Right ventricle myocardium superior (tissue), 1 donor: ENCODE measurements around the gene C14orf119. TPM values are rescaled to one million over a fixed set of nuclear protein-coding genes. Genes with fewer than 3 reads are reported as not detected.
A peak's percentile ranks its signal among the peaks of the same experiment; 100 is the strongest.

Experiments
- ATAC-seq: fragments of 200-7000 bp; cut with Tn5 transposase; one replicate; pipeline ENCODE4 v1.9.1; 2020; ENCODE audit warnings: mild to moderate bottlenecking; ENCODE audit not compliant: poor library complexity
- DNase-seq: peaks from one replicate; pipeline ENCODE4 v3.0.0-alpha.2; 2020
- intact Hi-C: fragments of 100-400 bp; cut with DNase I; formaldehyde crosslinking; loops from one replicate; pipeline ENCODE4 v1.11.2; 2022
- total RNA-seq: library from RNA; stranded (reverse); fragmentation: NEBNext Ultra II Directional; extraction: Animal tissue kit (Norgen Biotek cat#: 25700); gene quantifications from one replicate; pipeline ENCODE4 v1.2.1, GENCODE V29; 2021
- donor health status: DM: no; HTN: yes; CAD: no; lungs with severe emphysema.

Gene C14orf119
- total RNA-seq, 1 donor from 2014 or later, result 20.6 TPM

DNA sequence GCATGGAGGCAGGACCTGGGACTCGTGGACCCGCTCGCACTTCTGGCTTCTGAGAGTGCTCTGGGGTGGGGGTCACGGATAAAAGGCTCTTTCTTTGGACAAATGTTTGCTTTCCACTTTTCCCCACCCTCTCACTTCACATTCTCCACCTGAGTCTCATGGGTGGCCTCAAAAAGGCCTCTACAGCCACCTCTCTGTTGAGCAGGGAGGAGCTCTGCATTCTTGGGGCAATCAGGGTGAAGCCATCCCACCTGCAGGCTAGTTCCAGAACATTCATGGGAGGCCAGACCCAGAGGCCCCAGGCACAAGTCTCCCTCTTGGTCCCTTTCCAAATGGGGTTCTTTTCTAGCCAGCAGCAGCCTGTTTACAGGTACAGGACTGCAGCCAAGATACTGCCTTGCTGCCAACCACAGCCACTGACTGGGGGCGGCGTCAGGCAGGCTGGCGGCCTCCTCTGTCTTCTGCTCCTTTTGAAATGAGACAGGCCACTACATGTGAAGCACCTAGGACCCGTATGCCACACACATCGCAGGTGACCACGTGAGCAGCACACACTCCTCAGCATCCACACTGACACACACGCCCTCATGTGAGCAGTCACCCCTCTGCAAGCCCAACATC, 42.0 kb downstream of the C14orf119 start:
- DNase-seq (no peak), ATAC-seq (peak; percentile 49)
- intact Hi-C loops, result no loop called here

GRCh38 chr14:23137813-23138535, 42.7 kb downstream of the C14orf119 start:
- no peak for ATAC-seq
- no peak for DNase-seq
- intact Hi-C loops, result no loop called here

DNA sequence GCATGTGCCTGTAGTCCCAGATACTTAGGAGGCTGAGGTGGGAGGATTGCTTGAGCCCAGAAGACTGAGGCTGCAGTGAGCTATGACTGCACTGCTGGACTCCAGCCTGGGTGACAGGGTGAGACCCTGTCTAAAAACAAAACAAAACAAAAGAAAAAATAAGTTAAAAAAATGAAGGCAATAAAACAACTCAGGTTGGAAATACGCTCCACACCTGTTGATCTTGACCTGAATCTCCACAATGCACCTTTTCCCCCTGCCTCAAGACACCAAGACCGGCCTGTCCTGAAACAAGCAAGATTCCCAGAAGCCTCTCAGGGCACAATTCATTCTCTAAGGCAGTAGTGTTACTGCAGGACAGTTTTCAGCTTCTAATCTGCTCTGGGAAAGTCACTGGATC, 44.6 kb downstream of the C14orf119 start:
- no peak for ATAC-seq
- no peak for DNase-seq
- intact Hi-C loops, result no loop called here

DNA sequence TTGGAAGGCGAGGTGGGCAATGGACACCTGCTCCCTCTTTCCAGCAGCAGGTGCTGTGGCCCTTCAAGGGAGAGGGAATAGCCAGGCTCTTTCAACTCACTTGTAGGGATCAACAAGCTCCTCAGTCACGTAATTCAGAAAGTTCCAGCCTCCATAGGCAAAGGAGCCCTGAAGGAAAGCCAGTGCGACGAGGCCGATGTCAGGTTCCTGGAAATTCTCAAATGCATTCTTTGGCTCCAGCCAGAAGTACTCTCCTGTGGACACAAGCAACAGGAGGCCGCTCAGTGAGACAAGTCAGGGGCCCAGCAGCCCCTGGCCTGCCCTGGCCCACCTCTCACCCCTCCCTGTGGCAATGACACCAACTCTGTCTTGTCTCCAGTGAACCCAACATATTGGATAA, 45.1 kb downstream of the C14orf119 start:
- intact Hi-C loops, result no loop called here
- ATAC-seq (no peak), DNase-seq (no peak)

DNA sequence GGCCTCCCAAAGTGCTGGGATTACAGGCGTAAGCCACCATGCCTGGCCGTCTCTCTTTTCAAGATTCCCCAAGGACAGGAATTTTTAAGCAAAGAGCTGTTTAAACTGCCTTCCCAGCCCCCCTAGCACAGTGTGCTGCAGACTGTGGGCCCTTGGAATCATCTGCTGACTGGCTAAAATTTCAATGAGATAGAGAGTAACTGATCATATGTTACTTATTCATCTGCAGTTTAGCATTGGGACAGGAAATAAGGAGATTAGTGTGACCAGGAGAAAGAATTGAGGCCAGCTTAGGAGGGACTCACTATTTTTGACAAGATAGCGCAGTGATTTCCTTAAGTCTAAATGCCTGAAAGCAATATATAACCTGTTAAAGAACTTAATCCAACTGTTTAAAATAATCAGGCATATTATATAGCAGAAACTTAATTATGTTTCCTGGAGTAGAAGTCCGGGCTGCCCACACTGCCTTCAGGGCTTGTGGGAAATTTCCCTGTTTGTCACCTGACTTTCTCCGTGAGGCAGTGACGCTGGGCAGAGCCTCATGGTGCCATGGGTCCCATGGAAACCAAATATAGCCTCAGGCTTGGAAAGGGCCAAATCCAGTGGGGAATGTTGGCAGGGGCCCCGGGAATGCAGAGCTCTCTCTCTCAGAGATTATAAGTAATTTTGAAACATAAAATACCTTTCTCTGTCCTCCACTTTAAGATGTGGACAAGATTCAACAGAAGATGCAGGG, 46.6 kb downstream of the C14orf119 start:
- ATAC-seq, result peak; percentile 90
- intact Hi-C loops, result no loop called here
- peak; percentile 87 for DNase-seq

- intact Hi-C loops, result no loop called here
These were observed 47.5 kb downstream of the C14orf119 start for GRCh38 chr14:23142826-23143225.

DNA sequence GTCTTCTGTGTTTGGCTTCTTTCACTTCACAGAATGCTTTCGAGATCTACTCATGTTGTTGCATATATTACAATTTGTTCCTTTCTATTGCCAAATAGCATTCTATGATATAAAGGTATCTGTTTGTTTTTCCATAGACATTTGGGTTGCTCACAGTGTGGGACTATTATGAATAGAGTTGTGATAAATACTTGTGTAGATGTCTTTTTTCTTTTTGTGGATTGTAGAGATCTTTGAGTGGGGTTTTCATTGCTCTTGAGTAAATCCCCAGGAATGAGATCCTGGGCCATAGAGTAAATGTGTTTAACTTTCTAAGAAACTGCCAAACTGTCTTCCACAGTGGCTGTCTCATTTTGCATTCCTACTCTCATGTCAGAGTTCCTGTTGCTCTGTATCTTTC, 48.6 kb downstream of the C14orf119 start:
- no peak for ATAC-seq
- no peak for DNase-seq
- intact Hi-C loops, result no loop called here

More at GRCh38 chr14:23142826-23143225, 47.5 kb downstream of the C14orf119 start:
- ATAC-seq (no peak), DNase-seq (no peak)

DNA sequence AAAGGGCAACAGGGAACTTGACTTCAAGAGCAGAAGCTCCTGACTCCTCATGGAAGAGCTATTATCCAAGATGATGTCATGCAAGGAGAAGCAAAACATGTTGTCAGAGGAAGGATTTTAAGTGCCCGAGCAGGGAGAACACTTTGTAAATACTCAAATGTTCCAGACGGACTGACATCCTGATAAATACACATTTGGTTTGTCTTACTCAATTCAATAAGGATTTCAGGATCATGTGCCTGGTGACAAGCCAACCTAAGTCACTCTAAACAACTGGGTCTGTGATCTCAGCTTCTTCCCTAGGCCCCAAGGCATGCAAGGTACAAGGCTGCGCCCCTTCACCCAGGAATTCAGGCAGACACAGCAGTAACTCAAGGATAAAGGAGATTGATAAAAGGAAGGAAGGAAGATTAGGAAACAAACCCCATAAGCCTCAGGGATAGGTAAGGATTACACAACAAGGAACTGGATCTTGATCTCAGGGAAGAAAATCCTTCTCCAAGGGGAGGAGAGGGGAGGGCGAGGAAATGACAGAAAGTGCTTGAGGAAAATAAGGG, 50.6 kb downstream of the C14orf119 start:
- ATAC-seq, result peak; percentile 3

DNA sequence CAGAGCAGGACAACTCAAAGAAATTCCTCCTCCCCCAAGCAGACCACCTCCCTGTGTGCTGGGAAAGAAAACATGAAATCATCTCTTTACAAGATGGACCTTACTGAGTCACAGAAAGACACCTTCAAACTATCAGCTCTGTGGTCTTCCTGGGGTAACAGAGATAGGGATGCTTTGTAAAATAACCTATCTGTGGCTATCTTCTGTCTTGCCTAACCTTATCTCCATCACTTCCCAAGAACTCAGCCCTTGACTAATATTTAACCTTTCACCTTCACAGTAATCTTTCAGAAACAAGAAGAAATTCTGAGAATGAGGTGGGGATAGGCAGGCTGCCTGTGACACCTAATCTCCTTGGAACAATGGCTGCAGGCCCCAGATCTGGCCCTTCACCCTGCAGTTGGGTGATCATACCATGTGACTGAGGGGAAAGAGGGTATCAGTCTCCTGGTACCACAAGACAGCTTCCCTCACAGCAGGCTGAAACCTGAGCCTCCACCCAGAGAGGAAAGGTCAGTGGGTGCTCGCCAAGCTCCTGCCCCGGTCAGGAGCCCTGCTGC, 51.1 kb downstream of the C14orf119 start:
- intact Hi-C loops, result no loop called here
- ATAC-seq, result no peak
- no peak for DNase-seq

More for the DNA sequence above, 50.6 kb downstream of the C14orf119 start:
- no peak for DNase-seq
- intact Hi-C loops, result no loop called here

- intact Hi-C loops, result no loop called here
- ATAC-seq (no peak), DNase-seq (no peak)
These were observed 51.7 kb downstream of the C14orf119 start for GRCh38 chr14:23146980-23147379.

- DNase-seq (no peak), ATAC-seq (peak; percentile 42)
- intact Hi-C loops, result no loop called here
These were observed 52.4 kb downstream of the C14orf119 start for GRCh38 chr14:23147676-23148075.

DNA sequence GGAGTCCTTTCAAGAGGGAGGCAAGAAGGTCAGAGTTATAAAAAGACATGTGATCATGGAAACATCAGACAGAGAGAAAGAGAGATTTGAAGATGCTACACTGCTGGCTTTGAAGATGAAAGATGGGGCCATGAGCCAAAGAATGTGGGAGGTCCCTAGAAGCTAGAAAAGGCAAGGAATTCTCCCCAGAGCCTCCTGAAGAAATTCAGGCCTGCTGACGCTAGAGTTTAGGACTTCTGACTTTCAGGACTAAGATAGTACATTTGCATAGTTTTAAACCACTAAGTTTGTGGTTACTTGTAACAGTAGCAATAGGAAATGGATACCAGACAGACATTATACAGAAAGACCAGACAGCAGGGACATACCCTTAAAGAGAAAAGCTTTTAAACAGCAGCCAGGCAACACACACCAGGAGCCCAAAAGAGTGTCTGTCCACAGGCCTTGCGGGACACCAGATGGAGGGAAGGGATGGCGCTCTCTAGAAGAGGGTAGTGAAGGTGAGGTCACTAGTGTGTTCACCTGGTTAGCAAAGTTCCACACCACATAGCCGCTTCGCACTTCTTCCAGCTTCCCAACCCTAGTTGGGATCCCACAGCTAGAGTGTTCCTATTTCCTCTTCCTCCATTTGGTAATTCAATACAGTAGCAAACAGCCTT, 53.4 kb downstream of the C14orf119 start:
- intact Hi-C loops, result no loop called here
- ATAC-seq, result no peak
- DNase-seq, result no peak

DNA sequence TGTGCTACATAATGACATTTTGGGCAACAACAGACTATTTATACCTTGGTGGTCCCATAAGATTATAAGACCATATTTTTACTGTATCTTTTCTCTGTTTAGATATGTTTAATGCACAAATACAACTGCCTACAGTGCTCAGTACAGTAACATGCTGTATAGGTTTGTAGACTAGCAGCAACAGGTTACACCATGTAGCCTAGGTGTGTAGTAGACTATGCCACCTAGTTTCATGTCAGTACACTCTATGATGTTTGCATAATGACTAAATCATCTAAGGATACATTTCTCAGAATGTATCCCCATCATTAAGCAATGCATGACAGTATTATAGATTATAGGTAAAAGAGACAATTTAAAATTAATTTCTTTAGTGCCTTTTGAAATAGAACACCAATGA, 54.4 kb downstream of the C14orf119 start:
- intact Hi-C loops, result no loop called here
- ATAC-seq, result no peak
- no peak for DNase-seq

Other genes starting within 250 kb of the C14orf119 start
- 50.8 TPM for gene LRP10, start 223.8 kb upstream of the C14orf119 start, total RNA-seq
- gene REM2, start 212.3 kb upstream of the C14orf119 start, total RNA-seq, result not detected
- 37.8 TPM for gene RBM23, start 176.4 kb upstream of the C14orf119 start, total RNA-seq
- gene PRMT5, start 166.1 kb upstream of the C14orf119 start, total RNA-seq, result 50.2 TPM
- 16.4 TPM for gene HAUS4, start 138.4 kb upstream of the C14orf119 start, total RNA-seq
- gene AJUBA, start 113.0 kb upstream of the C14orf119 start, total RNA-seq, result 10.9 TPM
- 5.5 TPM for gene C14orf93, start 85.4 kb upstream of the C14orf119 start, total RNA-seq
- gene PSMB5, start 60.6 kb upstream of the C14orf119 start, total RNA-seq, result 129 TPM
- not detected for gene PSMB11, start 53.3 kb upstream of the C14orf119 start, total RNA-seq
- gene CDH24, start 38.0 kb upstream of the C14orf119 start, total RNA-seq, result 1.6 TPM
- 65.8 TPM for gene ACIN1, start 369 bp upstream of the C14orf119 start, total RNA-seq
- gene CIROP, start 9.5 kb downstream of the C14orf119 start, total RNA-seq, result not detected
- not detected for gene CEBPE, start 23.8 kb downstream of the C14orf119 start, total RNA-seq
- 11.6 TPM for gene SLC7A8, start 88.2 kb downstream of the C14orf119 start, total RNA-seq
- not detected for gene RNF212B, start 142.4 kb downstream of the C14orf119 start, total RNA-seq
- gene HOMEZ, start 190.6 kb downstream of the C14orf119 start, total RNA-seq, result 6.5 TPM
- gene PPP1R3E, start 207.4 kb downstream of the C14orf119 start, total RNA-seq, result 6.7 TPM
- 37.3 TPM for gene BCL2L2, start 211.3 kb downstream of the C14orf119 start, total RNA-seq
- gene PABPN1, start 226.0 kb downstream of the C14orf119 start, total RNA-seq, result 67.7 TPM